Ramos (cell line): ENCODE results near the gene MTHFSD.

Experiments used
- in situ Hi-C: fragments of 300-500 bp; cut with MboI; formaldehyde crosslinking; loops from one replicate; pipeline ENCODE4 v1.14.3; 2022; ENCODE audit warnings: low sequenced_read_pairs; ENCODE audit not compliant: unreplicated experiment

The MTHFSD gene

DNA sequence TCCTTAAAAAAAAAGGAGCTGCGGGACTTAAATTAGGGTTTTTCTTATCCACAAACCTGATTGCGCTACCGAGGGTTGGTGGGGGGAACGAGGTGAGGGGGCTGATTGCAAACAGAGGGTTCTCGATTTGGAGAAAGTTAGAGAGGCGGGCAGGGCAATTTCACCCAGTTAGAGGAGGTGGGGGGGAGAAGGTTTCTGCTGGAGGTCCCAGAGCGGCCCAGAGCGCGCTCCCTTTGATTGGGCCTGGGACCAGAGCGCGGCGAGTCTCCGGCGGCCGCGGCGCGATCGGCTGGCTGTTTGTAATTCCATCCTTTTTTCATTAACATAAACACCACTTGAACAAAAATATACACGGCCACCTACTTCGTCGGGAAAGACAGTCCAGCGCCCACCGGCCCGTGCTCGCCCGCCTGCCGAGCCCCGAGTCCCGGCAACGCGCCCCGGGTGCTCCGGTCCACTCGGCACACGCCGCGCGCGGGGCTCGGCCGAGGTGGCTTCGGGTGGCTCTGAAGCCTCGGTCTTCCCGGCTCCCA, 58.0 kb downstream of the MTHFSD start:
- in situ Hi-C loops: no loop called here

- in situ Hi-C loops: no loop called here
These were observed 58.6 kb downstream of the MTHFSD start for GRCh38 chr16:86496262-86496928.

DNA sequence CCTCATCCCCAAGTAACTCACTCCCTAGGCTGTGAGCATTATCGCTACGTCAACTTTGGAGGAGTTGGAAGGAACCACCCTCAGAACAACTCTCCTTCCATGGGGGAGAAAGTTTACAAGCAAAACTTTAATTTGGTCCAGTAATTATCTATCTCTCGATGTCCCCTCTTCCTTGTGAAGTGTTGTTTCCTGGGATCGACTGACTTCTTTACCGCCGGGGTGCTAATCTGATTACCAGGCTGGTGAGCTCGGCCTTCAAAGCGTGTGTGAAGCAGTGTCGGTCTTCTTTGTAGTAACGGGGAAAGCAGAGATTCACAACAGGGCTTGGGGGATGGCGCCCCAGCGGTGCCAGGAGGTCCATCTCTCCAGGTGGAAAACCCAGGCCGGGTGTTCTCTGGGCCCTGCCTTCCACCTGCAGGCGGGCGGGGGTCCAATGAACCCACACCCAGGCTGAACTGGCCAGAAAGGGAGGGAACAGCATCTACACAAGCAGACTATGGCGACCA, 59.2 kb downstream of the MTHFSD start:
- in situ Hi-C loops: no loop called here

- in situ Hi-C loops: no loop called here
These were observed 59.7 kb downstream of the MTHFSD start for GRCh38 chr16:86495357-86495701.

DNA sequence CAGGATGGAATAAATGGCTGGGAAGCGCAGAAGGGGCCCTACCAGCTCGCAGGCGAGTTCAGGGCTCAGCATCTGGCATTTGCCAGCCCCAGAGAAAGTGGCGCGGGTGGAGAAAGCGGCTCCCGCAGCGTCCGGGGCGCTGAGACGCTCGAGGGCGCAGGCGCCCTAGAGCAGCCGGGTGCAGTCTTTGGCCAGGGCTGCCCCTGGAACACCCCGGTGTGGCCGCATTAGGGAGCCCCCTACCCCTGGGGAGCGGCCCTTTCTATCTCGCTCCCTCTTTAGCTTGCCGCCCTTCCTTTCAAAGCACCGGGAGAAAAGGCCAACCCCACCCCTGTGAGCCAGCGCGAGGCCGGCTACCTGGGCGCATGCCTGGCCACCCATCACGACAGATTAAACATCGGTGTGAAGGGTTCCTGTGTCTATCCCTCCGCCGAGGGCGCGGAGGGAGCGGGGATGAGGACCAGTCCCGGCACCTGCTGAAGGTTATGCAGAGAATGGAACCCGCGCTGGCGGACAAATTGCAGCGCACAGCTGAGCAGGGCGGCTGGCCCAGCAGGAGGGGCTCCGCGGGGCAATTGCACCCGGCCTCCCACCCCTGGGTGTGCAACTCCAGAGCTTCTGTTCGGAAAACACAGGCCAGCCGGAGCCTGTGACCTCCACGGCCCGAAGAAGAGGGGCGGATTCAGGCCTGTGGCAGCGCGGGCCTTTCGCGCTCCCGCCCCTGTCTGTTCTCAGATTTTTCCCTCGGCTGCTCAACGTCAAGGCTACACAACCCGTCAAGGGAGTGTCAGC, 60.3 kb downstream of the MTHFSD start:
- in situ Hi-C loops: no loop called here

DNA sequence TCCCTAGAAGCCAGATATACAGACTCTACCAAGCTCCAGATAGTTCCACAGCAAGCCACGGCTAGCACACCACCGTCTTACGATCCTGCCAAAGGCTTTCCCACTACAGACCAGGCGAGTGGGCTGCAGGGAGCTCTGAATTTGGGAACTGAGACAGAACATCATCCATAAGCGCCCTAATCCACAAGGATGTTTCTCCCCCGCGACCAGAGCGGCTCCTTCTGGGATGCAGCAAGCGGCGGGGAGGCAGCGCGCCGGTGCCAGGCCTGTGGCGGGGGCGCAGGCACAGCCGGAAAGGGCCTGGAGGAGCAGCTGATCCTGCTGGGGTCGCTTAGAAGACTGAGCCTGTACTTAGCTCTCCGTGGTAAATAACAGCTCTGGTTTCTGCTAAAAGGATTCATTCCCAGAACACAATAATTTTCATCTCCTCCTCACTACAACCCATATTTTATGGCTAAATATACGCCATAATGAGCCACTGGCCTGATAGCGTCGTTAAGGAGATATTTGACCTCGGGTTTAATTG, 60.9 kb downstream of the MTHFSD start:
- in situ Hi-C loops: no loop called here

GRCh38 chr16:86492961-86493629, 61.9 kb downstream of the MTHFSD start:
- in situ Hi-C loops: no loop called here

GRCh38 chr16:86492267-86492960, 62.6 kb downstream of the MTHFSD start:
- in situ Hi-C loops: no loop called here

DNA sequence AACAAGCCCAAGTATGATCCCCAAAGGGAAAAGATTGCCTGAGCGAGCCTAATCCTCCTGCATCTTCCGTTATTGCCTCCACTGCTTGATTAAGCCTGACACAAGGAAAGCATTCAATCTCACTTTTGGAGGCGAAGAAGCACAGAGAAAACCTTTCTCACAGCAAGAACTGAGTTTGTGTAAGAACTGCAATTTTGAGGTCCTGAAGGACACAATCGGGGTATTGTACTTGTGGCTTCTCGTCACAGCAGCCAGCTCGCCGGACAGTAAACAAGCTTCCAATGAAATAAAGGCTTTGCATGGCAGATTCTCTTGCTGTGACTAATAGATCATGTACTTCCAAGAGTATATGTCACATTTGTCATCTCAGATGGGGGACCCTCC, 63.4 kb downstream of the MTHFSD start:
- in situ Hi-C loops: no loop called here

DNA sequence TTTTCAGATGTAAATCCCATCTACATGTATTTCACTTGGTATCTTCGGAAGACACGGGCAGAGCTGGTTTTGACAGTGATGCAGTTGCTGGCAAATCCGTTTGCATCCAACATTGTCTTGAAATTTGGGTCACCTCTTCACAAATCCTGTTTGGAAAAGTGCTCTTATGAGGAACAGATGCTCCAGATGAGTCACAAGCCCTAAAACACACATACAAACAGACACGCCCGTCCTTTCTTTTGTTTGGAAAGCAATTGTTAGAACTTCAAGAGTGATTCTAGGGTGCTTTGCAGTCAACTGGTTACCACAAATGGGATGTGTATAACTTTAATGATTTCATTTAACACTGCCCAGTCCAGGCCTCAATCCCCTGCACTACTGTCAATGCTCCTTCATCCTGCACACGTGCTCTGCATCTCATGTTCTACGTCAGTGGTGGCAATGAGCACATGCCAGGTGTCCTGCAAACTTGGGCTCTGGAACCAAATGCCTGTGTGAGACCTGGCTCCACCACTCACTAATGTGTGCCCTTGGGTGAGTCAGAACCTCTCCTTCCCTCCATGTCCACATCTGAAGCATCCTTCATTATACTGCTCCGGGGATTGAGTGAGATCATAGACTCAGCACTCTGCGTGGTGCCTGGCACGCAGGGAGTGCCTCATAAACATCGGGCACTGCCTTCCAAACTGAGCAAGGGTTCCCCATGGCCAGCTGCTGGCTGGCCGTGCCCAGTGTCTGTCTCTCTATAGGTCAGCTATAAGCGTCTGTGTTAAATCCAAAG, 64.0 kb downstream of the MTHFSD start:
- in situ Hi-C loops: no loop called here

GRCh38 chr16:86485746-86486145, 69.3 kb downstream of the MTHFSD start:
- in situ Hi-C loops: no loop called here

GRCh38 chr16:86484240-86484639, 70.8 kb downstream of the MTHFSD start:
- in situ Hi-C loops: no loop called here

GRCh38 chr16:86481607-86482006, 73.4 kb downstream of the MTHFSD start:
- in situ Hi-C loops: no loop called here

DNA sequence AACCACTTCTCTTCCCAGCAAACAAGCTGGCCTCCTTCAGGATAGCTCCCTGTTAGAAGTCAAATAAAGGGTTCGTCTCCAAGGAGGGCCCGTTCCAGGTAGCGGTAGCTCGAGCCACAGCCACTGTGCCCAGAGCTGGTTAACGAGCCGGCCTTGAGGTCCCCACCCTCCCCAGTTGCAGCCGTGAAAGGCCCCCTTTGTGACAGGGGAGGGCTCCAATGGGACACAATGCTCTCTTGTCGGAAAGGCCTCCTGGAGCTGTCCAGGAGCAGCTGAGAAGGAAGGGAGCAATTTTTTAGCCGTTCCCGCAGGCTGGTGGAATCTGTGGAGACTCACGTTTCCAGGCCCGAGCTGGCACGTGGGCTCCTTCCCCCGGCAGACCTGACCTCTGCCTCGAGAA, 74.6 kb downstream of the MTHFSD start:
- in situ Hi-C loops: no loop called here
